Raji (cell line): ENCODE data around the gene RFNG.

Experiments used
- POLR2A ChIP-seq: IDR thresholded peaks from 2 replicates; pipeline ENCODE4 v1.6.1; 2011; ENCODE audit warnings: low read depth, low read length, control low read depth; ENCODE audit not compliant: insufficient read depth

RFNG gene

GRCh38 chr17:82065638-82066303 is 14.2 kb upstream of the RFNG start, which contains the start of gene DUS1L:
Gene DUS1L (minus strand): TSS chr17:82065804. CDS start chr17:82065059, 745 bp downstream.
- TF ChIP-seq POLR2A = peak; percentile 72

DNA sequence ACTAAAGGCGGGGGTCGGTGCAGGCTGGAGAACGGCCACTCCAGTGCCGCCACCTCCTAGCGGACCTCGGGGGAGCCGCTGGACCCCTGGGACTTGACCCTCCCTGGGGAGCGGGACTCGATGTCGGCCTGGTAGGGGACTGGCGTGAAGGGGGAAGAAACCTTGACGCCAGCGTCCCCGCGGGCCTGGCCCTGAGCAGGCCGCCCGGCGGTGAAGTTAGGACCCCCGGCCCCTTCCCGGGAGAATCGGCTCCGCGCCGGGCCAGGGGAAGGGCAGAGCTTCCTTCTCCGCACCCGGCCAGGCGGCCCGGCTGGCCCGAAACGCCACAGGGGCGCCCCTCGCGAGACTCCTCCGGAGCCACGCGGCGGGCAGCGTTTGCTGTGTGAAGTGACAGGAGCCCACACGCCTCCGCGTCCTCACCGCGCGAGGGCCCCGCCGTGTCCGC is 13.6 kb upstream of the RFNG start:
- no peak for TF ChIP-seq POLR2A

DNA sequence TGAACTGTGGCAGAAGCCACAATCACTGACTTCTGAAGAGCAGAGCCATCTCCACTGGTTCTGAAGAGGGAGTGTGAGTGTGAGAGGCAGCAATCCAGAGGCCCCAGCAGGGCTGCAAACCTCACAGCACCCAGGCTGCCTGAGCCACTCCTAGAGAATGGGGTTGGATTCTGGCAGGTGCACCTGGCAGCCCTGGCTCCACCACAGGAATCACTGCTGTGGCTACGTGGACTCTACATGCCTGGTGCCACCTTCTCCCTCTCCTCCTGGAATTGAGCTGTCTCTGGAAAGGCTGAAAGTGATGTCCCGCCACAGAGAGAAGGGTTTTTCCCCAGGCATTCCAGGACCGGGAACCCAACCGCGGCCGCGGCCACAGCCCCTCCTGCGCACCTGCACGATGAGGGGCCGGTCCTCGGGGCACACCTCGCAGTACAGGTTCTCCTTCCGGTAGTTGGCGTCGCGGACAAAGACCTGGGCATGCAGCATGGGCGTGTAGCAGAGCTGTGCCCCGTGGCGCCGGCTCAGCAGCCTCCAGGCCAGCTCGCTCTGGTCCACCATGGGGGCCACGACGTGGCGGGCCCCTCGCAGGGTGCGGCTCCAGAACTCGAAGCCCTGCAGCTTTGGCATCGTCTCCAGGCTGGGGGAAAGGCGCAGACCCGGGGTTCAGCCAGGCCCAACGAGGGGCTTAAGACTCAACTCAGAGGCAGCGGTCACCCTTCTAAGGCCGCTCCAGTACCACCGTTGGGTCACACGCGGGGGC is 13.0 kb upstream of the RFNG start:
- no peak for TF ChIP-seq POLR2A

- no peak for TF ChIP-seq POLR2A
Observed at GRCh38 chr17:82063424-82064415, 12.1 kb upstream of the RFNG start.

- TF ChIP-seq POLR2A = no peak
Observed at GRCh38 chr17:82062984-82063368, 11.4 kb upstream of the RFNG start.

DNA sequence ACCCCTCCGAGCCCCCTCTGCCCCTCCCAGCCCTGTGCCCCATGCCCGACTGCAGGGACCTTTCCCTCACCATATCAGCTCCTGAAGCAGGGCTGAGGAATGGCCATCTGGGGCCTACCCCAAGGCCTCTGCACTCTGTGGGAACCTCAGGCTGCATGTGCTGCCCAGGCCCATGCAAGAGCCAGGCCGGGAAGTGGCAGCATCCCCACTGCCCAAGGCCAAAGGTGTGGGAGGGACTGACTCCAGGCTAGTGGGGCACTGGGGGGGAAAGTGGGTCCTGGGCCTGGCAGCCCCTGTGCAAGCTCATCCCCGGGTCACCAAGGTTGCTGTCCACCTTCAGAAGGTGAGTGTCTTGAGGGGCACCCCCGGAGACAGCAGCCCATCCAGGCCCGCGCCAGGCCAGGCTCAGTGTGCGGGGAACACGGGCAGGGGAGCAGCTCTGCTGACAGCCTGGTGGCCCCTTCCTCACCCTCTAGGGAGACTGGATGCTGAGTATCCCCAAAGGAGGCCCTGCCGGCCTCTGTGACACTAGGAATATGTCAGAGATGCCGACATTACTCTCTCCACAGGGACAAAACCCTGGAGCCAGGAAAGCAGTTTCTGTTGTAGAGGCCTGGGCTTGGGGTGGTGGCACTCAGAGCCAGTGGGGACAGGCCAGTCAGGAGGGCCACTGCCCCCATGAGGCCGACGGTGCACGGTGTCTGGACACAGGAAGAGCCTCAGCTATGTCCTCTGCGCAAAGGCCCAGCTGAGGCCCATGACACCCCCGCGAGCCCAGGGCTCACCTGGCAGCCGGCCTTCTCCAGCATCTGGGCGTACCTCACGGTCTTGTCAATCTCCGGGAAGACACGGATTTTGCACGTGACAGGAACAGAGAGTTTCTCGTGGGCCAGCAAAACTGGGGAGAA is 10.7 kb upstream of the RFNG start:
- TF ChIP-seq POLR2A = no peak

- TF ChIP-seq POLR2A = 0 out of 2 replicates have a peak, but pooled peaks have one; percentile 4
Observed at GRCh38 chr17:82061047-82061925, 9.7 kb upstream of the RFNG start.

- TF ChIP-seq POLR2A = no peak
Observed at GRCh38 chr17:82060614-82061013, 9.0 kb upstream of the RFNG start.

GRCh38 chr17:82060001-82060380 is 8.4 kb upstream of the RFNG start:
- TF ChIP-seq POLR2A = 0 out of 2 replicates have a peak, but pooled peaks have one; percentile 20

DNA sequence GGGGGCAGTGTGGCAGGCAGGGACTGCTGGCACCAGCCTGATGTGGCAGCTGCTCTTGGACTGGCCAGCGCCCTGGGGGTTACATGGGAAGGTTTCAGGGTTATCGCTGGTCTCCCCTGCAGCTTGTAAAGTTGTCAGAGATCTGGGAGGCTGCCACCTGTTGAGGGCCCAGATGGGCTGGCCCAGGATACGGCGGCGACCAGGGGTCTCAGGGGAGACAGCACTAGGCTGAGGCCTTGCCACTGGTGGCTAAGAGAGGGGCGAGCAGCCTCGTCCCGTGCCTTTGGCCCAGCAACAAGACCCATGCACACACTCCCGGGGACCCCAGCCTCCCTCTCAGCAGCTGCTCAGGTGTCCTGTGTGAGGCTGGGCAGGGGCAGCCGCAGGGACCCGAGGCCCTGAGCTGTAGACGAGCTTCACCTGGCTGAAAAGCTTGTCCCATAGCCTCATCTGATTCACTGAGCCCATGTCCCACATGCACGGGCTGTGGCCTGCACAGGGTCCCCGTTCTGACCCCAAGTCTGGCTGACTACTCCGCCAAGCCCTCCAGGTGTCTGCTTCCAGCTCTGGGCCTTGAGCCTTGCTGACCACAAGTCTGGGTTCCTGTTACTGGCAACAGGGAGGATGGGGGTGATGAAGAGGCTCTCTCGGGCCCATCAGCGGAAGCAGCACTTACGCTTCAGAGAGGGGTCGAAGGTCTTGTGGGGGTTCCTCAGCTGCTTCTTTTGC is 7.8 kb upstream of the RFNG start:
- no peak for TF ChIP-seq POLR2A

GRCh38 chr17:82058855-82059249 is 7.2 kb upstream of the RFNG start:
- peak; percentile 1; the same call in 1 of the 2 replicates for TF ChIP-seq POLR2A

DNA sequence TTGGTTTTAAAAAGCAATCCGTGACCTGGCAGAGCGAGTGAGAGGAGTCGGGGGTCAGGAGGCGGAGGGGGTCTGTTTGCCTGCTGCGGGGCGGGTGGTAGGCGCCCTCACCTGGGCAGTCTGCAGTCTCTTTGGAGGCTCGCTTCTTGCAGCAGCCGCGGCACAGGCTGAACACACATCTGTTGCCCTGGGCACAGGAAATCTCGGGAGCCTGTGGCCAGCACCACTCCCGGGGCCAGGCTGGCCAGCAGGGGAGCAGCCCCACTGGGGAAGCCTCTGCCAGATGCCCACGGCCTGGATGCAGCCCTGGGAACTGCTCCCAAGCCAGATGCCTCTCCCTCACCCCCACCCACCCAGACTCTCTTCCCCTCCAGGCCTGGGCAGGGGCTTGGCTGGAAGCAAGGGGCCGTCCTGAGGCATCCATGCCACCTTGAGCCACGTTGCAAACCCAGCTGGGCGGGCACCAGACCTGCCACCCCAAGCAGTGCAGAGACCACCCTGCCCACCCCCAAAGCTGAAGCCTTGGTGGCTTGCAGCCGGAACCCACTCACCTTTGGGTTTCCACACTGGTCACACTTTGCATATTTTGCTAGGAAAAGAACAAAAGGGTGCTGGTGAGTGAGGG is 6.7 kb upstream of the RFNG start:
- TF ChIP-seq POLR2A = peak; percentile 9; the same call in 1 of the 2 replicates
